Heart right ventricle (tissue), 16 donors: ENCODE data around the gene N4BP2L2. TPM values are rescaled to one million over a fixed set of nuclear protein-coding genes. Genes with fewer than 3 reads are reported as not detected.

Source experiments
- ATAC-seq, 8 donors: fragments of 200-7000 bp; cut with Tn5 transposase; one replicate each; pipeline ENCODE4 v1.9.1; 2020; ENCODE audit warnings: mild to moderate bottlenecking in 8 of 8, moderate library complexity in 8 of 8, moderate number of reproducible peaks in 1 of 8
- DNase-seq, 2 donors: peaks; one replicate each; pipeline ENCODE4 v3.0.0-alpha.2; 2020
- H3K27ac ChIP-seq, 10 donors: fragments of 200-600 bp; sonication (generic) in 2 of 10; one replicate each; pipeline versions ENCODE4 v1.5.0 to v1.8.0; 2020 to 2022; ENCODE audit warnings: mild to moderate bottlenecking in 3 of 10
- H3K27me3 ChIP-seq, 7 donors: fragments of 200-600 bp; one replicate each; pipeline ENCODE4 v1.8.0; 2021 to 2022; ENCODE audit warnings: mild to moderate bottlenecking in 2 of 7
- H3K36me3 ChIP-seq, 9 donors: fragments of 200-600 bp; sonication (generic) in 1 of 9; one replicate each; pipeline versions ENCODE4 v1.5.0 to v1.8.0; 2020 to 2022; ENCODE audit warnings: mild to moderate bottlenecking in 2 of 9
- H3K4me1 ChIP-seq, 9 donors: fragments of 200-600 bp; sonication (generic) in 1 of 9; one replicate each; pipeline versions ENCODE4 v1.5.0 to v1.8.0; 2020 to 2022; ENCODE audit warnings: mild to moderate bottlenecking in 4 of 9
- H3K4me3 ChIP-seq, 10 donors: fragments of 200-600 bp; sonication (generic) in 2 of 10; one replicate each; pipeline versions ENCODE4 v1.5.0 to v1.8.0; 2020 to 2022; ENCODE audit warnings: mild to moderate bottlenecking in 7 of 10, moderate library complexity in 2 of 10
- H3K9me3 ChIP-seq, 11 donors: fragments of 200-600 bp in 10 of 11; sonication (generic) in 2 of 11; one replicate each; pipeline versions ENCODE4 v1.5.0 to v1.8.0; 2013 to 2022; ENCODE audit warnings: mild to moderate bottlenecking in 2 of 11, control low read depth in 1 of 11, moderate library complexity in 1 of 11
- CTCF ChIP-seq, 9 donors: fragments of 200-600 bp; sonication (generic) in 2 of 9; IDR thresholded peaks; one replicate each; pipeline versions ENCODE4 v1.5.0 to v1.8.0; 2021 to 2022; ENCODE audit warnings: antibody characterized with exemption in 9 of 9, mild to moderate bottlenecking in 5 of 9, moderate library complexity in 1 of 9
- WGBS, 2 donors: extraction: QIAGEN DNeasy Blood & Tissue Kit; methylation state at CpG; one replicate each; pipeline ENCODE4 v1.1.7; 2013; ENCODE audit warnings: inconsistent platforms in 1 of 2; 5-methylcytosine and 5-hydroxymethylcytosine counted together
- intact Hi-C, 10 donors: fragments of 100-400 bp; cut with DNase I; formaldehyde crosslinking; loops; one replicate each; pipeline versions ENCODE4 v1.11.1 to v1.14.2; 2022
- polyA plus RNA-seq, 2 donors: library from polyadenylated mRNA; stranded (reverse); fragments of 200-250 nt; gene quantifications; one replicate each; pipeline ENCODE4 v1.2.3, GENCODE V29; 2013
- total RNA-seq, 10 donors: library from RNA; stranded (reverse); fragmentation: NEBNext Ultra II Directional in 3 of 10; extraction: Animal tissue kit (Norgen Biotek cat#: 25700) in 3 of 10; gene quantifications; one replicate each; pipeline versions ENCODE4 v1.2.1 to v1.2.4, GENCODE V29; 2021 to 2023
- donor health status: Arrhythmogenic right ventricular cardiomyopathy.
- donor health status: ischemic (EF 13 %, LVEDD 7.1; RV severe dilation, severe dysfunction).
- donor health status: healthy with polysubstance abuse.
- donor health status: DM: no; HTN: yes; CAD: no.
- donor health status: DM: no; HTN: no; CAD: no.
- donor health status: ischemic (EF 25% LVEDD 6.9; RV normal size, moderate dysfunction).
- donor health status: ischemic (EF 25% LVEDD 5.7; RV mildly dilated, moderate dysfunction).
- donor health status: healthy.
- donor health status: DM: yes; HTN: yes; CAD: no.
- donor health status: Ischemic cardiomyopathy.
- donor health status: ischemic (EF 35%, LVEDD 5.7; RV mildly dilated, moderate dysfunction).
- donor health status: nonischemic (EF 11% LVEDD 7.7; RV severe dilation, severe dysfunction).
- donor health status: DM: yes; HTN: yes; CAD: no.
- donor health status: PGD.
- donor health status: ischemic (EF 29% LVEDD 5.4; RV normal size, mild dysfunction).
- donor health status: nonischemic (EF 23%, LVEDD 6.1; RV moderate dilation, normal function).

Gene N4BP2L2
- total and polyA plus RNA-seq, 12 donors = 28.2 to 162 (median 132) TPM

GRCh38 chr13:32417995-32418394, 120.6 kb downstream of the N4BP2L2 start:
- WGBS, 2 donors = 98 to 100% methylated on average over 1 of the region's 1 CpG
- H3K9me3 ChIP-seq = peaks cover 0 to 17% (median 0%) of the 10 kb centered on the region in 11 donors
- ATAC-seq (no peak), DNase-seq (no peak)
- peaks cover 0 to 14% (median 0%) of the 10 kb centered on the region in 9 donors for H3K36me3 ChIP-seq
- no peak overlapping the region for H3K4me3 ChIP-seq
- no peaks in the 10 kb centered on the region for H3K27me3 ChIP-seq
- no peak for TF ChIP-seq CTCF (IDR thresholded peaks at IDR 0.05)
- intact Hi-C loops = no loop called here
- H3K4me1 ChIP-seq = no peaks in the 10 kb centered on the region
- H3K27ac ChIP-seq = no peak overlapping the region

- Histone ChIP-seq H3K27me3 (no peaks in the 10 kb centered on the region), H3K4me1 (peaks cover 0 to 6% (median 5%) of the 10 kb centered on the region in 9 donors), H3K36me3 (peaks cover 0 to 8% (median 0%) of the 10 kb centered on the region in 9 donors), H3K27ac (no peak overlapping the region), H3K4me3 (no peak overlapping the region), H3K9me3 (peaks cover 0 to 13% (median 0%) of the 10 kb centered on the region in 11 donors)
- TF ChIP-seq CTCF (IDR thresholded peaks at IDR 0.05) = peak in 7 of 9 donors; percentile 19 to 51 (median 27)
- no peak for ATAC-seq
- intact Hi-C loops = no loop called here
- DNase-seq = no peak
Observed at GRCh38 chr13:32415019-32415418, 123.6 kb downstream of the N4BP2L2 start.

- TF ChIP-seq CTCF (IDR thresholded peaks at IDR 0.05) = no peak
- DNase-seq = no peak
- WGBS, 2 donors = 88% methylated on average over 2 of the region's 2 CpGs
- peaks cover 0 to 10% (median 6%) of the 10 kb centered on the region in 9 donors for H3K4me1 ChIP-seq
- intact Hi-C loops = no loop called here
- H3K9me3 ChIP-seq = peaks cover 0 to 9% (median 0%) of the 10 kb centered on the region in 11 donors
- ATAC-seq = no peak
- H3K4me3 ChIP-seq = no peak overlapping the region
- peaks cover 0 to 4% (median 0%) of the 10 kb centered on the region in 9 donors for H3K36me3 ChIP-seq
- H3K27me3 ChIP-seq = no peaks in the 10 kb centered on the region
- no peak overlapping the region for H3K27ac ChIP-seq
Observed at GRCh38 chr13:32414580-32414979, 124.0 kb downstream of the N4BP2L2 start.

- intact Hi-C loops = no loop called here
- no peak overlapping the region for H3K4me3 ChIP-seq
- no peak for ATAC-seq
- no peaks in the 10 kb centered on the region for H3K36me3 ChIP-seq
- 98 to 99% methylated on average over 3 of the region's 3 CpGs for WGBS, 2 donors
- H3K27me3 ChIP-seq = no peaks in the 10 kb centered on the region
- H3K9me3 ChIP-seq = no peaks in the 10 kb centered on the region
- no peak for DNase-seq
- peaks cover 0 to 18% (median 13%) of the 10 kb centered on the region in 9 donors for H3K4me1 ChIP-seq
- H3K27ac ChIP-seq = no peak overlapping the region
- no peak for TF ChIP-seq CTCF (IDR thresholded peaks at IDR 0.05)
Observed at GRCh38 chr13:32413284-32413683, 125.3 kb downstream of the N4BP2L2 start.
